ENCODE measurements around the gene L1CAM. TPM values are rescaled to one million over a fixed set of nuclear protein-coding genes. Genes with fewer than 3 reads are reported as not detected.

Gene L1CAM
- total and polyA plus RNA-seq, 9 of the 15 experiments (the other 6 are each of a cell fraction or from before 2014, with no cell fraction given), result 0.09 to 0.86 (median 0.26) TPM; not detected in 3

GRCh38 chrX:153875391-153876111 is 10.4 kb downstream of the L1CAM start (continued):
- TF ChIP-seq FOXA3 (CRISPR knock-in tag; conservative IDR thresholded peaks at IDR 0.05 in 1 of 2, IDR thresholded peaks at IDR 0.05 in 1 of 2) (peak in 1 of 2 experiments; percentile 93; a peak in 2 of 4 replicates), ERF (CRISPR knock-in tag; IDR thresholded peaks at IDR 0.05) (no peak), ZNF212 (CRISPR knock-in tag; IDR thresholded peaks at IDR 0.05) (no peak), TAF7 (tag; IDR thresholded peaks at IDR 0.05) (no peak), ETV5 (CRISPR knock-in tag; IDR thresholded peaks at IDR 0.05; ENCODE audit: low read depth) (peak; percentile 97), PBX2 (CRISPR knock-in tag; IDR thresholded peaks at IDR 0.05; ENCODE audit: low read depth) (peak; percentile 87), PBX2 (tag; conservative IDR thresholded peaks at IDR 0.05; ENCODE audit: low read depth) (no peak), MEIS2 (IDR thresholded peaks at IDR 0.05; ENCODE audit: partially characterized antibody) (no peak), ZNF561 (CRISPR knock-in tag; conservative IDR thresholded peaks at IDR 0.05) (no peak), ZNF512 (tag; IDR thresholded peaks at IDR 0.05) (no peak), FOXO4 (CRISPR knock-in tag; IDR thresholded peaks at IDR 0.05) (no peak), SAP30 (IDR thresholded peaks at IDR 0.05; ENCODE audit: borderline replicate concordance, insufficient read depth, low read depth, low read length, poor library complexity, severe bottlenecking) (peak; percentile 89), MXI1 (IDR thresholded peaks at IDR 0.05; ENCODE audit: low read depth, low read length) (peak; percentile 96), NBN (IDR thresholded peaks at IDR 0.05; ENCODE audit: low read depth) (no peak), ETV6 (IDR thresholded peaks at IDR 0.05; ENCODE audit: borderline replicate concordance in 1 of 2, low read depth in 2 of 2, low read length in 1 of 2) (no peak), ETV6 (CRISPR knock-in tag; IDR thresholded peaks at IDR 0.05; ENCODE audit: borderline replicate concordance) (peak; percentile 96; the same call in 1 of the 2 replicates), ARID2 (IDR thresholded peaks at IDR 0.05) (no peak), IRF1 (CRISPR knock-in tag; IDR thresholded peaks at IDR 0.05; ENCODE audit: borderline replicate concordance) (peak; percentile 98), KAT2B (IDR thresholded peaks at IDR 0.05; ENCODE audit: low read depth, low read length) (no peak), SMAD1 (IDR thresholded peaks at IDR 0.05; ENCODE audit: low read depth, low read length, partially characterized antibody) (no peak), KLF1 (tag; IDR thresholded peaks at IDR 0.05) (no peak)

Measured in K562 (cell line).